Uterus (tissue), 4 donors: ENCODE results near the gene ARSD. TPM values are rescaled to one million over a fixed set of nuclear protein-coding genes. Genes with fewer than 3 reads are reported as not detected.

Experiments
- DNase-seq, 2 donors: peaks; one replicate each; pipeline ENCODE4 v3.0.0-alpha.2; 2019 to 2020
- H3K27ac ChIP-seq, 2 donors: fragments of 200-600 bp; sonication (generic); 1 replicate in 1 of 2; 2 replicates in 1 of 2; pipeline ENCODE4 v1.5.1; 2016 to 2018
- H3K27me3 ChIP-seq, 2 donors: fragments of 200-600 bp; sonication (generic); one replicate each; pipeline ENCODE4 v1.5.1; 2018 to 2019; ENCODE audit warnings: control low read depth in 1 of 2
- H3K36me3 ChIP-seq, 2 donors: fragments of 200-600 bp; sonication (generic); one replicate each; pipeline ENCODE4 v1.5.1; 2019; ENCODE audit warnings: control low read depth in 1 of 2
- H3K4me1 ChIP-seq, 2 donors: fragments of 200-600 bp; sonication (generic); one replicate each; pipeline ENCODE4 v1.5.1; 2018 to 2019; ENCODE audit warnings: control low read depth in 1 of 2
- H3K4me3 ChIP-seq, 2 donors: fragments of 200-600 bp; sonication (generic); 1 replicate in 1 of 2; 2 replicates in 1 of 2; pipeline ENCODE4 v1.5.1; 2018 to 2019; ENCODE audit warnings: mild to moderate bottlenecking in 1 of 2
- H3K9me3 ChIP-seq, 2 donors: fragments of 200-600 bp; sonication (generic); one replicate each; pipeline ENCODE4 v1.5.1; 2019; ENCODE audit warnings: control low read depth in 1 of 2
- CTCF ChIP-seq, 4 experiments: fragments of 200-600 bp in 2 of 4; fragments of 450-650 bp in 2 of 4; sonication (generic) in 2 of 4; IDR thresholded peaks; one replicate each; pipeline ENCODE4 v1.5.1; 2016 to 2019; ENCODE audit warnings: antibody characterized with exemption in 4 of 4, mild to moderate bottlenecking in 2 of 4, moderate library complexity in 1 of 4
- POLR2A ChIP-seq, 2 donors: fragments of 450-650 bp; IDR thresholded peaks; one replicate each; pipeline ENCODE4 v1.6.1; 2016; ENCODE audit warnings: antibody characterized with exemption in 2 of 2, mild to moderate bottlenecking in 1 of 2, moderate library complexity in 1 of 2
- intact Hi-C: fragments of 100-400 bp; cut with DNase I; formaldehyde crosslinking; loops from one replicate; pipeline ENCODE4 v1.15.1; 2023; ENCODE audit warnings: low total_unique reads
- total RNA-seq, 4 donors: library from RNA; depleted of rRNA in 3 of 4; stranded (reverse); fragments of >200 nt in 3 of 4; gene quantifications; one replicate each; pipeline versions ENCODE4 v1.1.0 to v1.2.4, GENCODE V29; 2014 to 2023
- donor health status: DM: yes; HTN: yes; CAD: no.

Gene ARSD
- total RNA-seq, 4 donors from 2014 or later: 14.3 to 46.8 (median 25.5) TPM

GRCh38 chrX:2962381-2962780, 33.2 kb upstream of the ARSD start:
- Histone ChIP-seq H3K27me3 (no peaks in the 10 kb centered on the region), H3K36me3 (no peaks in the 10 kb centered on the region), H3K4me3 (no peak overlapping the region), H3K27ac (no peak overlapping the region), H3K9me3 (no peaks in the 10 kb centered on the region), H3K4me1 (no peaks in the 10 kb centered on the region)
- DNase-seq: no peak
- intact Hi-C loops: no loop called here
- TF ChIP-seq POLR2A (IDR thresholded peaks at IDR 0.05) (no peak), CTCF (IDR thresholded peaks at IDR 0.05) (no peak)

GRCh38 chrX:2960861-2961515, 31.8 kb upstream of the ARSD start:
- no peak for TF ChIP-seq CTCF (IDR thresholded peaks at IDR 0.05)
- no peak for TF ChIP-seq POLR2A (IDR thresholded peaks at IDR 0.05)
- intact Hi-C loops: no loop called here
- no peak overlapping the region for H3K27ac ChIP-seq
- H3K9me3 ChIP-seq: no peaks in the 10 kb centered on the region
- H3K4me3 ChIP-seq: no peak overlapping the region
- no peaks in the 10 kb centered on the region for H3K36me3 ChIP-seq
- H3K27me3 ChIP-seq: no peaks in the 10 kb centered on the region
- no peak for DNase-seq
- no peaks in the 10 kb centered on the region for H3K4me1 ChIP-seq

GRCh38 chrX:2958199-2958598, 29.1 kb upstream of the ARSD start:
- no peak for DNase-seq
- H3K27ac ChIP-seq: no peak overlapping the region
- intact Hi-C loops: no loop called here
- no peak for TF ChIP-seq POLR2A (IDR thresholded peaks at IDR 0.05)
- no peak for TF ChIP-seq CTCF (IDR thresholded peaks at IDR 0.05)
- no peaks in the 10 kb centered on the region for H3K36me3 ChIP-seq
- no peak overlapping the region for H3K4me3 ChIP-seq
- H3K4me1 ChIP-seq: no peaks in the 10 kb centered on the region
- no peaks in the 10 kb centered on the region for H3K9me3 ChIP-seq
- no peaks in the 10 kb centered on the region for H3K27me3 ChIP-seq

- TF ChIP-seq CTCF (IDR thresholded peaks at IDR 0.05): no peak
- TF ChIP-seq POLR2A (IDR thresholded peaks at IDR 0.05): no peak
- no peaks in the 10 kb centered on the region for H3K9me3 ChIP-seq
Measured at GRCh38 chrX:2955838-2956237, 26.7 kb upstream of the ARSD start.

GRCh38 chrX:2955281-2955680, 26.1 kb upstream of the ARSD start:
- Histone ChIP-seq H3K27ac (no peak overlapping the region), H3K9me3 (no peaks in the 10 kb centered on the region), H3K36me3 (no peaks in the 10 kb centered on the region), H3K4me1 (no peaks in the 10 kb centered on the region), H3K4me3 (no peak overlapping the region), H3K27me3 (no peaks in the 10 kb centered on the region)
- no peak for DNase-seq
- TF ChIP-seq POLR2A (IDR thresholded peaks at IDR 0.05) (no peak), CTCF (IDR thresholded peaks at IDR 0.05) (no peak)
- intact Hi-C loops: no loop called here

More at GRCh38 chrX:2955838-2956237, 26.7 kb upstream of the ARSD start:
- no peak overlapping the region for H3K27ac ChIP-seq
- DNase-seq: no peak
- H3K36me3 ChIP-seq: no peaks in the 10 kb centered on the region
- H3K27me3 ChIP-seq: no peaks in the 10 kb centered on the region
- no peaks in the 10 kb centered on the region for H3K4me1 ChIP-seq
- H3K4me3 ChIP-seq: no peak overlapping the region
- intact Hi-C loops: no loop called here
